Testis (tissue), 2 donors: Measurements from ENCODE around the gene DYNLL1.

Experiments
- CTCF ChIP-seq, 3 experiments: fragments of 450-650 bp in 2 of 3; fragments of 200-600 bp in 1 of 3; sonication (generic) in 1 of 3; IDR thresholded peaks; one replicate each; pipeline ENCODE4 v1.5.1; 2016 to 2019; ENCODE audit warnings: antibody characterized with exemption in 3 of 3, mild to moderate bottlenecking in 2 of 3, moderate library complexity in 1 of 3
- POLR2A ChIP-seq: fragments of 450-650 bp; IDR thresholded peaks from one replicate; pipeline ENCODE4 v1.6.1; 2017; ENCODE audit warnings: antibody characterized with exemption, mild to moderate bottlenecking, moderate library complexity

GRCh38 chr12:120460157-120460556 lies 35.8 kb upstream of the DYNLL1 start:
- TF ChIP-seq CTCF (IDR thresholded peaks at IDR 0.05) (no peak), POLR2A (no peak)
